Suprapubic skin (tissue), 4 donors: ENCODE results near the gene CLASP1. TPM values are rescaled to one million over a fixed set of nuclear protein-coding genes. Genes with fewer than 3 reads are reported as not detected.

ENCODE experiments used
- DNase-seq, 2 donors: peaks; one replicate each; pipeline ENCODE4 v3.0.0-alpha.2; 2019; ENCODE audit warnings: low spot score in 2 of 2
- H3K27ac ChIP-seq: fragments of 200-600 bp; sonication (generic); one replicate; pipeline ENCODE4 v1.5.1; 2019
- H3K27me3 ChIP-seq: fragments of 200-600 bp; sonication (generic); one replicate; pipeline ENCODE4 v1.5.1; 2019
- H3K36me3 ChIP-seq: fragments of 200-600 bp; sonication (generic); one replicate; pipeline ENCODE4 v1.5.1; 2019
- H3K4me1 ChIP-seq: fragments of 200-600 bp; sonication (generic); one replicate; pipeline ENCODE4 v1.5.1; 2019
- H3K4me3 ChIP-seq: fragments of 200-600 bp; sonication (generic); one replicate; pipeline ENCODE4 v1.5.1; 2019; ENCODE audit warnings: mild to moderate bottlenecking
- H3K9me3 ChIP-seq: fragments of 200-600 bp; sonication (generic); one replicate; pipeline ENCODE4 v1.5.1; 2019
- CTCF ChIP-seq, 2 donors: fragments of 200-600 bp in 1 of 2; fragments of 450-650 bp in 1 of 2; sonication (generic) in 1 of 2; IDR thresholded peaks; one replicate each; pipeline ENCODE4 v1.5.1; 2016 to 2019; ENCODE audit warnings: antibody characterized with exemption in 2 of 2, mild to moderate bottlenecking in 1 of 2, moderate library complexity in 1 of 2
- EP300 ChIP-seq: sonication (generic); formaldehyde crosslinking; IDR thresholded peaks from one replicate; pipeline ENCODE4 v1.6.1; 2017; ENCODE audit warnings: antibody characterized with exemption
- POLR2A ChIP-seq, 2 donors: fragments of 450-650 bp; IDR thresholded peaks; one replicate each; pipeline ENCODE4 v1.6.1; 2017; ENCODE audit warnings: antibody characterized with exemption in 2 of 2, mild to moderate bottlenecking in 2 of 2, moderate library complexity in 2 of 2
- POLR2AphosphoS5 ChIP-seq, 3 donors: sonication (generic); formaldehyde crosslinking; IDR thresholded peaks; one replicate each; pipeline ENCODE4 v1.6.1; 2017; ENCODE audit warnings: antibody characterized with exemption in 3 of 3
- WGBS: methylation state at CpG from one replicate; pipeline ENCODE4 v1.1.5; 2018; 5-methylcytosine and 5-hydroxymethylcytosine counted together
- total RNA-seq, 4 donors: library from RNA; depleted of rRNA; stranded (reverse); fragments of >200 nt; gene quantifications; one replicate each; pipeline ENCODE4 v1.1.0, GENCODE V29; 2016

CLASP1 gene
- total RNA-seq, 4 donors from 2014 or later: 53.3 to 99.5 (median 67.6) TPM

- peaks cover 46% of the 10 kb centered on the region for H3K4me1 ChIP-seq
- 0% methylated on average over 39 of the region's 45 CpGs for WGBS
Observed at GRCh38 chr2:121649596-121650314, 493 bp upstream of the CLASP1 start.

GRCh38 chr2:121648206-121649148 lies 785 bp downstream of the CLASP1 start:
- DNase-seq: peak; percentile 86
- TF ChIP-seq POLR2AphosphoS5 (IDR thresholded peaks at IDR 0.05) (no peak), EP300 (no peak), CTCF (IDR thresholded peaks at IDR 0.05) (no peak), POLR2A (IDR thresholded peaks at IDR 0.05) (no peak)
- Histone ChIP-seq H3K36me3 (no peaks in the 10 kb centered on the region), H3K27me3 (no peaks in the 10 kb centered on the region), H3K27ac (peak overlapping the region; percentile 94), H3K4me1 (peaks cover 46% of the 10 kb centered on the region), H3K9me3 (no peaks in the 10 kb centered on the region), H3K4me3 (peak overlapping the region; percentile 99)
- 2% methylated on average over 32 of the region's 41 CpGs for WGBS

More at GRCh38 chr2:121649596-121650314, 493 bp upstream of the CLASP1 start:
- H3K27me3 ChIP-seq: no peaks in the 10 kb centered on the region
- H3K9me3 ChIP-seq: no peaks in the 10 kb centered on the region
- DNase-seq: peak; percentile 97 to 98
- peak overlapping the region; percentile 94 for H3K27ac ChIP-seq
- peak overlapping the region; percentile 99 for H3K4me3 ChIP-seq
- no peaks in the 10 kb centered on the region for H3K36me3 ChIP-seq
- TF ChIP-seq EP300: no peak
- peak in 2 of 3 donors; percentile 72 to 85 for TF ChIP-seq POLR2AphosphoS5 (IDR thresholded peaks at IDR 0.05)
- peak in 1 of 2 donors; percentile 24 for TF ChIP-seq POLR2A (IDR thresholded peaks at IDR 0.05)
- no peak for TF ChIP-seq CTCF (IDR thresholded peaks at IDR 0.05)

- no peak for DNase-seq
- 66% methylated on average over 1 of the region's 1 CpG for WGBS
- TF ChIP-seq CTCF (IDR thresholded peaks at IDR 0.05) (no peak), POLR2AphosphoS5 (IDR thresholded peaks at IDR 0.05) (no peak), EP300 (no peak), POLR2A (IDR thresholded peaks at IDR 0.05) (no peak)
- H3K27me3 ChIP-seq: no peaks in the 10 kb centered on the region
- peak overlapping the region; percentile 99 for H3K4me3 ChIP-seq
- H3K36me3 ChIP-seq: no peaks in the 10 kb centered on the region
- H3K4me1 ChIP-seq: peaks cover 45% of the 10 kb centered on the region
- no peaks in the 10 kb centered on the region for H3K9me3 ChIP-seq
- H3K27ac ChIP-seq: no peak overlapping the region
Observed at GRCh38 chr2:121647396-121647795, 1.9 kb downstream of the CLASP1 start.

GRCh38 chr2:121644715-121645114 lies 4.5 kb downstream of the CLASP1 start:
- DNase-seq: no peak
- Histone ChIP-seq H3K4me1 (peaks cover 33% of the 10 kb centered on the region), H3K27ac (no peak overlapping the region), H3K36me3 (no peaks in the 10 kb centered on the region), H3K27me3 (no peaks in the 10 kb centered on the region), H3K4me3 (no peak overlapping the region), H3K9me3 (no peaks in the 10 kb centered on the region)
- 96% methylated on average over 2 of the region's 2 CpGs for WGBS
- TF ChIP-seq POLR2AphosphoS5 (IDR thresholded peaks at IDR 0.05): no peak
- no peak for TF ChIP-seq POLR2A (IDR thresholded peaks at IDR 0.05)
- no peak for TF ChIP-seq CTCF (IDR thresholded peaks at IDR 0.05)
- no peak for TF ChIP-seq EP300

GRCh38 chr2:121643877-121644276 lies 5.4 kb downstream of the CLASP1 start:
- Histone ChIP-seq H3K27ac (no peak overlapping the region), H3K27me3 (no peaks in the 10 kb centered on the region), H3K4me1 (peaks cover 33% of the 10 kb centered on the region), H3K9me3 (no peaks in the 10 kb centered on the region), H3K36me3 (no peaks in the 10 kb centered on the region), H3K4me3 (no peak overlapping the region)
- DNase-seq: no peak
- WGBS: 98% methylated on average over 2 of the region's 2 CpGs
- no peak for TF ChIP-seq CTCF (IDR thresholded peaks at IDR 0.05)
- no peak for TF ChIP-seq POLR2A (IDR thresholded peaks at IDR 0.05)
- TF ChIP-seq POLR2AphosphoS5 (IDR thresholded peaks at IDR 0.05): no peak
- no peak for TF ChIP-seq EP300
